GM21723 (cell line): ENCODE results near the gene SH3RF3.

Experiments
- ATAC-seq: cut with Tn5 transposase; IDR thresholded peaks from one replicate; pipeline ENCODE4 v1.9.1; 2021; ENCODE audit warnings: mild to moderate bottlenecking, moderate library complexity; ENCODE audit not compliant: unreplicated experiment

Gene SH3RF3

DNA sequence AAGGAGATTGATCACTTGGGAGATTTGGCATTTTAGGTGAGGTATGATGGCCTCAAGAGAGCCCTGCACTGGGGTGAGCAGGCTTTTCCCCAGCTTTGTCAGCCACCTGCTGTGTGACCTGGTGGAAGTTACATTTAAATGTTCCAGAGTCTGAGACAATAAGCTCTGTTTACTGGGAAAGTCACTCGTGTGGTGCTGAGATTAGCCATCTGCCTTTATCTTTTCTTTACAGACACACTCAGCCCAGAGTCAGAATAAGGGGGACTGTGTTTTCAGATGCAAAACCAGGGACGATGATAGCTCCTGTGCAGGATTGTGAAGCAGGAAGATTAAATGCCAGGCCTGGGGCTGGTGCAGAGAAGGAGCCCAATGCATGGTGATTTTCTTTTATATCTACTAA is 47.9 kb downstream of the SH3RF3 start:
- ATAC-seq, result no peak

DNA sequence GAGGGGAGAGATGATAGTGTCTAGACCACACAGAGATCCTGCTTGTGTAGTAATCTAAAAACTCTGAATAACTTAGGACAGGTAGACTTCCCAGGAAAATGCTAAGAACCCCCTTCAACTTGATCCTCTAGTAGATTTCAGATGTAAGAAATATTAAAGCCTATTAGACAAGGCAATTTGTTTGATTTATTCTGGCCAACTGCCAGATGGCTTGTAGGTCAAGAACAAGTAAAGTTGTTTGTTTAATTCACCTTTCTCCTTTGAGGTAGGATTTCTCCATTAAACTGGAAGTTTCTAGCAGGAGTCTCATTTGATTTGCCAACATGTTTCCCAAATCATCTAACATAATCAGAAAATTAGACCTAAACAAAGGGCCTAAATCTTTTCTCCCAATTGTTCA is 48.6 kb downstream of the SH3RF3 start:
- ATAC-seq, result no peak

DNA sequence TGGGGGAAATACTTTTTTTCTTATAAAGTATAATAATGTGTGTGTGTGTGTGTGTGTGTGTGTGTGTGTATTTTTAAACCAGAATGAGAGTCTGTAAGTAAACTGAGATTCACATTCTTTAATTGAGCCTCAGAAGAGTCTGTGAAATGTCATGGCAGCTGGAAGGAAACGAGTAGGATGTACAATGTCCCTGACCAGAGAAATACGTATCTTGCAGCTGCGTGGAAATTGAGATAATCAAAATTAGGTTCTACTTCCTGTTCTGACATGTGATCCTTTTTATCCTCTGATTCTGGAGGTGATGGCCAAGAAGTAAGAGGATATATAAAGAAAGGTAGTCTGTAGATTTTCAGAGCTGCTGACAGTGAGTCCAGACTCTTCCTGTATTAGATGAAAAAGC is 50.0 kb downstream of the SH3RF3 start:
- no peak for ATAC-seq

DNA sequence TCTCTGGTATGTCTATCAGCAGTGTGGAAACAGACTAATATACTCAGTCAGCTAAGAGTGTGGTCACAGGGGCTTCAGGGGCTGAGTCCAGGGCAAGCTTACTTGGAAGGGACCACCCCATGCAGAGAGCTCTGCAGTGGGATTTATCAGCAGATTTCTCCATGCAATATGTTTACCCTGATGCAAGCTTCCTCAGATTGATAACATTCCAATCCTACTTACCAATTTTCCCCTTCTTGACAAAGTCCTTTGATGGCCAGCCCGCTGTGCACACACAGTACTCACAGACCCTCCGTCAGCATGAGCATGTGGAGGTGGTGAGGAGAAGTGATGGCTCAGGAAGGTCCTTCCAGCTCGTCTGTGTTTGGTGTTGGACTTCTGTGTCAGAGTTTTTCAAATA is 51.8 kb downstream of the SH3RF3 start:
- ATAC-seq, result no peak

DNA sequence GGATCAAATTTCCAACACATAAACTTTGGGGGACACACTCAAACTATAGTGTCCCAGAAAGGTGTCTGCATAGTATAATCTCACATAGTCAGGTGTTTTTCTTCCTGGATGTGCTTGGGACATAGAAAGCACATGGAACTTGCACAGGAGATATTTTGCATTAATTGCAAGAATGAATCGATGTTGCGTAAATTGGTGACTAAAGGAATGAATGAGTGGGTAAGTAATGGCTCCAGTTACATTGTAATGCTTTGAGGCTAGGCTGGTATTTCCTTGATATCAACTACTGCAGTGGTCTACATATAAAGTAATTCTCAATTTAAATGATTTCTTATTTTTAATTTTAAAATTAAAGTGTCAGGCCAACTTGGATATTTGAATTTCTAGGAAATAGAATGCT is 53.4 kb downstream of the SH3RF3 start:
- ATAC-seq, result no peak

DNA sequence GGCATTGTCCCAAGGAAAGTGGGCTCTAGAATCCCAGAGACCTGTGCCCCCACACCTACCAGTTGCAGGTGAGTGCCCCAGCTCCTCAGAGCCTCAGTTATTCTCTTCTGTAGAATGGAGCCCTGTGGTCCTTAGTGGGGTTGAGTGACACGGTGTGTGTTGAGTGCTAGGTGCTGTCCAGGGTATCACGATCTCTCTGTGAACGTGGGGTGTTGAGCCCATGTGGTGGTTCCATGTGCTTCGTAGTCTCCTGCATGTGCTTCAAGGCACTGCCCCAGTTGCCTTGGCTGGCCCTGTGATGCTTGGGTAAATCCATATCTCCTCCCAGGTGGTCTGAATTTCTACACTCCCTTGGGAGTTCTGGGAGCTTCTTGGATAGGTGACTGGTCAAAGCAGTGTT is 54.9 kb downstream of the SH3RF3 start:
- no peak for ATAC-seq

DNA sequence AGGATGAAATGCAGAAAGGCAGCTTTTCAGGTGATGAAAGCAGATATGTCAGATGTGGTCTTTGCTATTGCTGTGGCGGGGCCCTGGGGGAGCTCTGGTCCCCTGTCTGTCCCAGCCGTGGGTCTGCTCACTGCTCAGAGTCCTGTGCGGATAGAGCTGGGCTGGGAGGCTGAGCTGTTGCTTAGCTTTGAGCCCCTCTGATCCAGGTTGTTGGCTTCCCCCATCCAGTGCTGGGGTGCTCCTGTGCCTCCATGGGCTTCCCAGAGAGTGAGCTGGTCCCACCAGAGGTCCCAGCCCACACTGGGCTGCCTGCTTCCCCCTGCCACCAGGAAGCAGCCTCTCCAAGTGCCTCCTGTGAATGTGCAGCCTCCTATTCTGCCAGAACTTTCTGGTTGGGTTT is 55.4 kb downstream of the SH3RF3 start:
- no peak for ATAC-seq

DNA sequence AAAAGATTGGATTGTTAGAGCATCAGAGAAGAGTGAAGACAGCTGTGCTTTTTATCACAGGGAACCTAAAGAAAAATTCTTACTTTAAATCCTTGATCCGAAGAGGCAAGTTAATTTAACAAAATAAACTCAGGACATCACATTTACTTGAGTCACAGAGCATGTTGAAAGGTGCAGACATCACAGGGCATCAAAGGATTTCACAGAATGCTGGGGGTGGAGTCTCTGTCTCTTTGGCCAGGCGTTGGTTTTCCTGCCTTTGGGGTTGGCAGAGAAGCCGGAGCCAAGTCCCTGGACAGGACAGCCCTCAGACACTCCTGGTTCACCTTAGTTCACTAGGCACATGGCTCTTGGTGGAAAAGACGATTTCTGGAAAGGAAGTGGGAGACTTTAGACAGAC is 56.3 kb downstream of the SH3RF3 start:
- ATAC-seq, result no peak

DNA sequence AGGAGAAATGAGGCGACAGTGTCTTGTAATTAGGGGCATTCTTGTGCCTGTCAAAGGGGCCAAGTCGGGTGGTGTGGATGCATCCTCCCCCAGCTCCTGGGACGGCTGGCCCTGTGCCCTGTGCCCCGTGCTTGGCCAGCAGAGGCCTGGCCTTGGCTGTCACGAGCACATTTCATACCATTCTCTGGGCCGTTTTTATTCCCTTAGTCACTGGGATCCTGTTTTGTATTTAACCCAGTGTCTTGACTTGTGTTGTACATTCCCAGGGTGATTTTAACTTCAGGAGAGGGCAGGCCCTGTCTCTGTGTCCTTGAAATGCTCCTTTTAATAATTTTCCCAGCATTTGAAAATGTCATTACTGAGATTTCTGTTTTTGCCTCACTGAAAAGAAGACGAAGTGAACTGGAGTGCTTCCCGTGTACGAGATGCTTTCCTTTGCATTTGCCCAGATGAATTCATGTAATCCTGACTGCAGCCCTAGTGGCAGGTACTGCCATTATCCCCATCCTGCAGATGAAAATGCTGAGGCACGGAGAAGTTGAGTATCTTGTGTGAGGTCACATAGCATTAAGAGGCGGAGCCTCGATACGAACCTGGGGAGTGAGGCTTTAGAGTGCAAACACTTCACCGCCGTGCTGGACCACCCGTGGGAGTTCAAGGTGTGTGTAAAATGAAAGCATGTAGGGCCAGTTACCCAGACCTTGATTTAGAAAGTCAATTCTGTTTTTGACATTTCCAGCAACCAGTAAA is 57.0 kb downstream of the SH3RF3 start:
- ATAC-seq, result no peak

DNA sequence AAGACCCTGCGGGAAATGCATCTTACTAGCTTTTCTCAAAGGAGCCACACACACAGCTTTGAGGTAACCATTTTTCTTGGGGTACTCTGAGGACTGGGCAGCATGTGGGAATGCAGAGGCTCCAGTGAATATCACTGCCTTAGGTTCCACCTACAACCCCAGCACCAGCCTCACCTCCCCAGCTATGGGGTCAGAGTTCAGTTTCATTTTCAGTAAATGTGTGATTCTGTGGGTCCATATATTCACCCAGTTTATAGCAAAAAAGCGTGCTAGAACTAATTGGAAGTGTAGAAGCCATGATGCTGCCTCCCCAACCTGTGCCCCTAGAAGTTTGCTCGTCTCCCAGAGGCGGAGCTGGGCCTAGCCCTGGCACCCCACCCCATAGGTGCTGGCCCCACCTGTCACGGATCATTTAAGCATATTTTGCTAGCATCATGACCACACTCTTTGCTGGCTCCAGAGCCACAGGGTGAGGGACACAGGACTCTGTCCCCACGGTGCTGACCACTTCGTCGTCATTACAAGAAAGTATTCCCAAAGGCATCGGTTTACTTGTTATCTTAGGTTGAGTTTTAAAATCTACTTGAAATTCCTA is 57.7 kb downstream of the SH3RF3 start:
- no peak for ATAC-seq

DNA sequence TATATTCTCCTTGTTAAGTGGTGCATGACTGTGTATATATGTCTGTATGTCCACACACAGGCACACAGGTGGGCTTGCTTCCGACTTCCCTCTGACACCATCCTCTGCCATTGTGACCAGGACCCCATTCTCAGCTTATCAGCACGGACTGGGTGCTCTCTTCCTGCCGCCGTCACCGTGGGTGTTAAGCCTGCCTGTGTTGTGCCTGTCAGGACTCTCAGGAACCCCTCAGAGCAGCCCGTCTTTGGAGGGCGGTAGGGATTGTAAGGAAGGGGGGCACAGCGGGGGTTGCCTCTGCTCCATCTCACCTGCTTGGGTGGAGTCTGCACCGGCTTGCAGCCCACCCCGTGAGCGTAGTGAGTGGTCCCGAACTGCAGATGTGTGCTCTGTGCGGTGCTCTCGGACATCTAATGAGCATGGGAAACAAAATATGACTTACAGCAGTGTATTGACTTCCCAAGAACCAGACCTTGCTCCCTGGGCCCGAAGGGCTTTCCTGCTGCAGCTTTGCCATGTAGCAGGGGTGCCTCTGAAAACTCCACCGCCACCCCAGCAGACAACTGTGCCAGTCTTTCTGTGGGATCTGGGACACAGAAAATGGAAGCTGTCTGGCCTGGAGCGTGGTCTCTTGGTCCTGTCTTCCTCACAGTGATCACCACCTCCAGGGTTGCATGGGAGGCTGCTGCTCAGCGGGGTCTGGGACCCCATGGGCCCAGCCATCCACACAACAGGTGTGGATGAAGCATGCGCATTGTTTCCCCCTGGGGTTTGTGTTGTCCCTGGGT is 58.9 kb downstream of the SH3RF3 start:
- ATAC-seq, result no peak

DNA sequence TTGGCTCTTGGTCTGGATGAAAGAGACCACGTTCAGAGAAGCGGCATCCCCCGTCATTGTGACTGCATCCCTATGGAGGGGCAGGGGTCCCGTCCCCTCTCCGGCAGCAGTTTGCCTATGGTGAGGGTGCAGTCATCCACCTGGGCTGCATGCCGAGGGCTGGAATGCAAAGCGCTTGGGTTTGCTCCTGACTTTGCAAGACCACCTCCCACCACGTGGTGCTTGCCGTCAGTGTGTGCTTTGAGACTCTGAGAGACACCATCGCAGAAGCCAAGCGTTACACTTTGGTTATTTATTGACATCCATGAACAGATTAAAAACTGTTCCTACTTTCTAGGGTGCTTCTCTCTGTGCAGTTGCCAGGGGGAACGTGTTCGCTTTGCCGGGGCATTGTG is 59.5 kb downstream of the SH3RF3 start:
- ATAC-seq, result no peak

DNA sequence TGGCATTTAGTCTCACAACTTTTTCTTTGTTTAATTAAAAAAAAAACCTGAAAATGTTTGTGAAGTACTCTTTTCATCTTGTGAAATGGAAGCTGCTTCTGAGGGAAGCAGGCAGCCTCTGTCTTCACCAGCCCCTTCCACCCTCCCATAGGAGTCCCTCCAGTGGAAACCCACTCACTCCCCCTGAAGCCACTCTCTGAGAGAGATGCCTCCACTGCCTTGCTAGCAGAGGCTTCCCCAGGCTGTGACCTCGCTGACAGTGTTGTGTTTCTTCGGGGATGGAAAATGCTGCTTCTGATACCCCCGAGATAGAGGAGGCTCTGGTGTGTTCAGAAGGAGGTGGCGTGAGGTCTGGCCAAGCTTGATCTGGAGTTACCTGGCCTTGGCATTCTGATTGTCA is 59.9 kb downstream of the SH3RF3 start:
- no peak for ATAC-seq

DNA sequence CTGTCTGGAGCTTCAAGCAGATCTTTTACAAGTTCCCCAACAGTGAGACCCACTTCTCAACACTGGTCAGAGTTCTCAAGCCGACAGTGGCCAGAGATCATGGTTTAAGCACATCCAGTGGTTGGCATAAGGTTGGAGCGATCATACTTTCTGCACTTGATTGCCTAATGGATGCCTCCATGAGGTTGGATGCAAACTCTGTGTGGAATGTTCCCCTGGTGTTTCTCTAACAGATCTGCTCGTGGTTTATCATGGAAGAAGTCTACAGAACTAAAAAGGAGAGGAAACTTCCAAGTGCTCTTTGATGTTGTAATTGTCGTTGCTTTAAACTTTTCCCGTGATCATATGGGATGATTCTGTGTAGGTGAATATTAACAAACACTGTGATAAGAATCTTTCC is 60.7 kb downstream of the SH3RF3 start:
- ATAC-seq, result no peak

DNA sequence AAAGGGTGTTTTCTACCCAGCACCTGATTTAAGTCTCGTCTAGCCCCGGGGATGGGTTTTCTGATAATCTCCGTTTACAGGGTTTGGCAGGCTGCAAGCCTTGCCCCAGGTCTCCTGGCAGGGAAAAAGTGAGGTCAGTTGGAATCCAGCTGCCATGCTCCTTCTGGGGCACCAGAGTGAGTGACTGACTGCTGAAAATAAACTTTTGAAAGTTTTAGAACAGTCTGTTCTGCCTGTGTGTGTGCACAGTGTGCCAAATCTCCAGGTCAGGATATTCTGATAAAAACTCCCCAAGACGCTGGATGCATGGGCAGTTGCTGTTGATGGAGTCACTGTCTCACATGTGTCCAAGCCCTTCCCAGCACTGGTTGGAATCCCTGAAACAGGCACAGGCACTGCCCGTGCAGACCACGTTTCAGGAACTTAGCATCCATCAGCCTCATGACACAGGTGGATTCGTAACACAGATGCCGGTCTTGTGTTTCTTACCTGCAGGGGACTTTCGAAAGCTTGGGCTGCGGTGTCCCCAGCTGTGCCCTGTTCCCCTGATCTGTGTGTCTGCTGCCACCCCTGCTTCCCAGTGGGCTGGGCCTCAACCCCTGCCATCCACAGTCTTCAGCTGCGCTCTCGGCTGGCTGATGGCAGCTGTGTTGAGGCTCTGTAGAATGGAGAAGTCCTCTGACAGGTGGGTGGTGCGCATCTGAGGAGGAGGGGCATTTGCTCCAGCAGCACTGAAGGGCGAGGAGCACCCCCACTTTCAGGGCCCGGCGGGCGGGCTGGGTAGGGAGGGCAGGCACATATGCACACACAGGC is 65.0 kb downstream of the SH3RF3 start:
- no peak for ATAC-seq

DNA sequence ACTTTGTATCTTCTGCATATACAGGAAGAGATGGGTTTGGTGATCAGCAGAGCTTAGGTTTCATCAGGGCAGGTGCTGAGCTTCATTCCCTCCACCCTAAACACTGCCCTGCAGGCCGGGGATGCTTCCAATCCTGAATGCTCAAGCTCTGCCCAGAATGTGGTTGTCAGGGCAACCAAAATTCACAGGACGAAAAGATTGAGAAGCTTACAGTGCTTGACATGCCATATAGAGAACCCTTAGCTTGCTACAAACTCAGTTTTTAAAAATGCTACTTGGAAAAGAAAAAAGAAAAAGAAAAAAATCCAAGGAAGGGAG is 65.6 kb downstream of the SH3RF3 start:
- ATAC-seq, result no peak

DNA sequence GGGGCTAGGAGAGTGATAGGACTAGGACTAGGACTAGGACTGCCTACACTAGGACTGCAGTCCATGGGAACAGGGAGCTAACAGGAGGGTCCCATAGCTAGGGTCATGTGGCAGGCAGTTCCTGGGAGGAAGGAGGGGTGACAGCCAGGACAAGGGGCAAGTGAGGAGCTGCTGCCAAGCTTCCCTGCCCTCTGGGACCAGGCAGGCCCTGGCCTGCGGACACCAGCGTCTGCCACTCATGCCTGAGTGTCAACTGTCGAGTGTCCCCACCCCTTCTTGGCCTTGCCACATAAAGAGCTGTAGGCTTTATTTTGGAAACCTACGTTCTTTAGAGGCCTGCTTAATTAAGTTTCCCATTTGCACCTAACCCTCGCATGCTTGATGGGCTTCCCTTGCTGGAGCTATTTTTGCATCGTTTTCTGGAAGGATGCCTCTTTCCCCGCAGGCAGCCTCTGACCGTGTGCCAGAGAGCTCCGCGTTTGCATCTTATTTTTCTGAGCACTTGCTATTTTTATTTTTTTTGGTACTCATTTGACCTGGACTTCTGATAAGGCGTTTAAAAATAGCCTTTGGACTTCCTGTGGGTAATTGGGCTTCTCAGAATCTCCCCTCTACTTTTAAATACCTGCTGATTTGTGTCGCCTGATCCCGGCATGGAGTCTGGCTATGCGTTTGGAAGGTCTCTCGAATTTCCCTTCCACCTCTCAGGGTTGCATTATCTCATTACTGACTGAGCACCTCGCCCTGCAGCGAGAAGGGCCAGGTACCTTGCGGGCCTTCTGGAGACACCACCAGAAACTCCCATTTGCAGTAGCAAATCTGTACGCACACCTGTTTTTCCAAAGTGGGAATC is 66.4 kb downstream of the SH3RF3 start:
- ATAC-seq, result no peak

DNA sequence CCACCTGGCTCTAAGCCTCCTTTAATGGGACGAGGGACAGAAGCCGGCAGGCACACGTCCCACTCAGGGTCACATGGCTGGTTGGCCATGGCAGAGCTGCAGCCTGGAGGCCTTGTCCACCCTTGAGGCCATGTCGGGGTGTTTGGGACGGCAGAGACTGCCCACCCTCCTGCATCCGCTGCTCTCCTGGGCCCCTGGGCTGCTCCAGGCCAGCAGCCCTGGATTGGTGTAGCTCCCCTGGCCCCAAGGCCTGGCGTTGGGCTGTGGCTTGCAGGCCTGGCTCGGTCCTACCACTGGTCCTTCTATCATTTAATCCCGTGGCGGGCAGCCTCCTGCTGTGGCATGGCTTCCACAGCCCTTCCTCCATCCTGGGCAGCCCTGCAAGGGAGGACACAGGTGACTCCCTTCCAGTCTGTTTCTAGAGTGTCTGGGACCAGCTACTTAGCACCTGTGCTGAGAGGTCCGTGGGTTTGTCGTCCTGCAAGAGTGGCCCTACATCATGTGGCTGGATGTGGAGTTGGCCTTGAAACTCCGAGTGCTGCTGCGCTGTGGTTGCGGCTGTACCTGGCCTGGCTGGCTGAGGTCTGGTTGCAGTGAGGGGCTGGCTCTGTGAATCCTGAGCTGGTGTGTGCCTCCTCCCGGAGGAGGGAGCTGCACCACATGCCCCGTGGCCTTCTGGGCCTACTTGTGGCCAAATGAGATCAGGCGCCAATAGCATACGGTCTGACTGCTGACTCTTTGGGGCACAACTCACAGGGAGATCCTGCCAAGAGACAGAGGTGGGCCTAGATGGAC is 67.3 kb downstream of the SH3RF3 start:
- no peak for ATAC-seq

DNA sequence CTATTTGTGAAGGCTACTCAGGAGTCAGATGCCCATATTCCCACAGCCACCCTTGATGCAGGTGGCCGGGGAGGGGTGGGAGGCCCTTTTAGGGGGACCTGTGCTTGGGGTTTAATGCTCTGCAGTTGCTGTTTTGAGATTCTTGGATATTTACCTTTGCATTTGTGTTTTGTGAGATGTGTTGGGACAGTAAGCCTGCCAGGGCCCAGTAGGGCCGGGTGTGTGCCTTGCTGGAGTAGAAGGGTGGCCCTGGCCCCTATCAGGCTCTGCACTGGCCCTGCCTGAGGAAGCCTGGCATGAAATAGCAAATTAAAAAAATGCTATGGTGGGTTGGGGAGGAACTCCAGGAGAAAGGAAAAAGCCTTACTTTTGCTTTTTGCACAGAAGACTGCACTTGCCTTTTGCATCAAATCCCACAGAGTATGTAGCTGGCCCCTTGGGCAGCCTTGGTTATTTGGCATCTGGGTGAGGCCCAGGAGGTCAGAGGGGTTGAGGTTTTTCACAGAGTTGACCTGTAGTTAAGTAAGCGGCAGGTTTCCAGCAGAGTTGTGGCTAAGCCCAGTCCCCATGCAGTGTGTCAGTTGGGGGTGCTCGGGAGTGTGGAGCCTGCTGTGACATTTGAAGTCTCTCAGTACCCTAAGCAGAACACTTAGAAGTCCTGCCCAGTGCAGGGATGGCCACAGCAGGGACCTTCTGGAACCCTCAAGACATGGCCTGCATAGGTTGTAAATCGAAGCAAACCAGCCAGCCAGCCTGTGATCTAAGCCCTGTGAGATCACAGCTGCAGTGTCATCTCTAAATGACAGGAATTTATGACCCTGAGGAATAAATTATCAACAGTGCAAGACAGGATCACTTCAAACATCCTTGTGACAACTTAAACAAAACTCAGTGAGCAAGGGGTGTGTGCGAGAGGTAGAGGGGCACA is 68.8 kb downstream of the SH3RF3 start:
- ATAC-seq, result no peak
